ENCODE measurements around the gene TNIK.

- TF ChIP-seq EP300 (IDR thresholded peaks at IDR 0.05; ENCODE audit: borderline replicate concordance in 1 of 2, low read depth in 1 of 2, low read length in 1 of 2) (no peak), SIN3A (IDR thresholded peaks at IDR 0.05; ENCODE audit: borderline replicate concordance, low read depth, low read length) (no peak), RFX5 (IDR thresholded peaks at IDR 0.05; ENCODE audit: low read length) (no peak), MXI1 (IDR thresholded peaks at IDR 0.05; ENCODE audit: low read depth, low read length) (no peak), TCF12 (IDR thresholded peaks at IDR 0.05) (no peak), POLR2AphosphoS5 (IDR thresholded peaks at IDR 0.05; ENCODE audit: low read depth, low read length) (no peak), RAD21 (IDR thresholded peaks at IDR 0.05; ENCODE audit: low read length) (no peak), FOXM1 (IDR thresholded peaks at IDR 0.05; ENCODE audit: low read depth) (no peak), ELF1 (IDR thresholded peaks at IDR 0.05) (no peak), JUND (IDR thresholded peaks at IDR 0.05) (no peak), EZH2phosphoT487 (IDR thresholded peaks at IDR 0.05; ENCODE audit: borderline replicate concordance, low read depth) (no peak), SMC3 (IDR thresholded peaks at IDR 0.05; ENCODE audit: low read depth, low read length) (no peak)
- TF ChIP-seq, protein P1, sequence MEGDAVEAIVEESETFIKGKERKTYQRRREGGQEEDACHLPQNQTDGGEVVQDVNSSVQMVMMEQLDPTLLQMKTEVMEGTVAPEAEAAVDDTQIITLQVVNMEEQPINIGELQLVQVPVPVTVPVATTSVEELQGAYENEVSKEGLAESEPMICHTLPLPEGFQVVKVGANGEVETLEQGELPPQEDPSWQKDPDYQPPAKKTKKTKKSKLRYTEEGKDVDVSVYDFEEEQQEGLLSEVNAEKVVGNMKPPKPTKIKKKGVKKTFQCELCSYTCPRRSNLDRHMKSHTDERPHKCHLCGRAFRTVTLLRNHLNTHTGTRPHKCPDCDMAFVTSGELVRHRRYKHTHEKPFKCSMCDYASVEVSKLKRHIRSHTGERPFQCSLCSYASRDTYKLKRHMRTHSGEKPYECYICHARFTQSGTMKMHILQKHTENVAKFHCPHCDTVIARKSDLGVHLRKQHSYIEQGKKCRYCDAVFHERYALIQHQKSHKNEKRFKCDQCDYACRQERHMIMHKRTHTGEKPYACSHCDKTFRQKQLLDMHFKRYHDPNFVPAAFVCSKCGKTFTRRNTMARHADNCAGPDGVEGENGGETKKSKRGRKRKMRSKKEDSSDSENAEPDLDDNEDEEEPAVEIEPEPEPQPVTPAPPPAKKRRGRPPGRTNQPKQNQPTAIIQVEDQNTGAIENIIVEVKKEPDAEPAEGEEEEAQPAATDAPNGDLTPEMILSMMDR (IDR thresholded peaks at IDR 0.05): no peak
- TF ChIP-seq, protein P2, sequence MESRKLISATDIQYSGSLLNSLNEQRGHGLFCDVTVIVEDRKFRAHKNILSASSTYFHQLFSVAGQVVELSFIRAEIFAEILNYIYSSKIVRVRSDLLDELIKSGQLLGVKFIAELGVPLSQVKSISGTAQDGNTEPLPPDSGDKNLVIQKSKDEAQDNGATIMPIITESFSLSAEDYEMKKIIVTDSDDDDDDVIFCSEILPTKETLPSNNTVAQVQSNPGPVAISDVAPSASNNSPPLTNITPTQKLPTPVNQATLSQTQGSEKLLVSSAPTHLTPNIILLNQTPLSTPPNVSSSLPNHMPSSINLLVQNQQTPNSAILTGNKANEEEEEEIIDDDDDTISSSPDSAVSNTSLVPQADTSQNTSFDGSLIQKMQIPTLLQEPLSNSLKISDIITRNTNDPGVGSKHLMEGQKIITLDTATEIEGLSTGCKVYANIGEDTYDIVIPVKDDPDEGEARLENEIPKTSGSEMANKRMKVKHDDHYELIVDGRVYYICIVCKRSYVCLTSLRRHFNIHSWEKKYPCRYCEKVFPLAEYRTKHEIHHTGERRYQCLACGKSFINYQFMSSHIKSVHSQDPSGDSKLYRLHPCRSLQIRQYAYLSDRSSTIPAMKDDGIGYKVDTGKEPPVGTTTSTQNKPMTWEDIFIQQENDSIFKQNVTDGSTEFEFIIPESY (IDR thresholded peaks at IDR 0.05; ENCODE audit: borderline replicate concordance, low read depth): no peak
These were observed 162.3 kb downstream of the TNIK start for GRCh38 chr3:171297951-171298350.
